ENCODE data around the gene CERCAM.
"Not testable (repeated sequence)": the region's sequence is repeated elsewhere in the genome, so short reads cannot be mapped to it uniquely, and the experiment has no call there.

Gene CERCAM

DNA sequence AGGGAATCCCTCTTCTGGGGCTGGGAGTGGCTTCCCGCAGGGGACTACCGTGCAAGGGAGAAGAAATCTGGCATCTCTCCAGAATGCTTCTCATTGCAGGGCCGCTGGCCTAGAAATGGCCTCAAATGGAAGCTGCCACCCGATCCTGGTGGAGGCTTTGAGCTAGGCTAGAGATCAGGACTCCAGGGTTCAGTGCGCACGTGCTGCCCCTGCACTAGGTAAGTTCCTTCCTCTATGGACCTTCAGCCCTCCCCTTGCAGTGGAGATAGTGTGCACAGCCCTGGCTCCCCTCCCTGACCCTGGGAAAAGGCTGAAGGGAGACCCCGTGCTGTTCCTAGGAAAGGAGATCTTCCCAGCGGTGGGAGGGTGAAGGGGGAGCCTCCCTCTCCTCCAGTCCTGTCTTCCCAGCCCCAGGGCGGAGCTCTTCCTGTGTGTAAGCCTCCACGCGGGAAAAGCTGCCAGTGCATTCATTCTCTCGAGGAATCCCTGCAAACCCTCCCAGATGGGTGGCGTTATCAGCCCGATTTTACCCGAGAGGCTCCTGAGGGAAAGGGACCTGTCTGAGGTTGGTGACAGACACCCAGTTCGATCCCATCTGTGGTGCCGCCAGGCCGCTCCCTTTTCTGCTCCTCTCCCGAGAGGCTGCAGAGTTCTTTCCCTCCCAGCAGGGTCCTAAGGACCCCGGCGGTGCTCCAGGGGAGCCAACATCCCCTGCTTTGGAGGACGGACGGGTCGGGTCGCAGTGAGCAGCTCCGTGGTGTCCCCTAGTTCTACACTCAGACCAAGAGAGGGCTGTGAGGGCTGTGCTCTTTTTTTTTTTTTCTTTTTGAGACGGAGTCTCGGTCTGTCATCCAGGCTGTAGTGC is 1.4 kb upstream of the CERCAM start:
- FAIRE-seq: no peak

DNA sequence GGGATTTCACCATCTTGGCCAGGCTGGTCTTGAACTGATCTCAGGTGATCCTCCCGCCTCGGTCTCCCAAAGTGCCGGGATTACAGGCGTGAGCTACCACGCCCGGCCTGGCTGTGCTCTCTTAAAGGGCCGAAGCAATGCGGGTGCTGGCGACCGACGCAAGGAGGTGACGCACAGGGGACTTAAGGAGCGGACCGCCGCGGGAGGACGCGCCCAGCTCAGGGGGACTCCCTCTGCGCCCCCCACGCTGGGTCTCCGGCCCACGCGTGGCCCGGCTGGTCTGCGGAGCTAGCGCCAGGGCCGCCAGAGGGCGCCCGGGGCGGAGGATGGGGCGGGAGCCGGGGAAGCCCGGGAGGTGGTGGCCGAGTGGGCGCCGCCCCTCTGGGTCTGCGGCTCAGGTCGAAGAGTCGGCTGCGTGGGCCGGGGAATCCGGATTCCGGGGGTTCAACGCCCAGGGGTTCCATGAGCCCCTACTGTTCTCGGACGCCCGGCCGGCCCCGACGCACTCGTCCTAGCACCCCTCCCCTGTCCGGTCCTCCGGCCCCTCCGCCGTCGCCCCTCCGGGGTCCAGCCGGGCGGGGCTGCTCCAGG is 502 bp upstream of the CERCAM start:
- no peak for FAIRE-seq

DNA sequence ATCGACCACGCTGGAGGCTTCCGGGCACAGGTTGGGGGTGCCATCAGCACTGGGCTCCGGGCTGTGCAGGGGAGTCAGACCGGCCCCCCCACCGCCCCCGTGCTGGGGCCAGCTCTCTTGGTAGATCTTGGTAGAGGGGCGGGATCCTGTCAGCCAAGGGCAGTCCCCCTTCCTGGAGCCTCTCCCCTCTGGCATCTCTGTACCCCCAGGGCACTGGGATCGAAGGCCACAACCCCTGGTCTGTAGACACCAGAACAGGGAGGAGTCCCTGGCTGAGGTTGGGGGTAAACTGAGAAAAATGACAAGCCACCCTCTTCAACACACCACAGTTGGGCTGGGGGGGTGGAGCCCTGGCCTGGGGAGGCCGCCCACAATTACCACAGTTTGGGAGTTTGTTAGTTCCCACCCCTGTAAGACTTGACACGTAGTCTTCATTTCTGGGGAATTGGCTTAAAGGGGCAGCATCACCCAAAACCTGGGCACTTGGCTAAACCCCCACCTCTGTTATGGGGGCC is 882 bp downstream of the CERCAM start:
- no peak for FAIRE-seq

DNA sequence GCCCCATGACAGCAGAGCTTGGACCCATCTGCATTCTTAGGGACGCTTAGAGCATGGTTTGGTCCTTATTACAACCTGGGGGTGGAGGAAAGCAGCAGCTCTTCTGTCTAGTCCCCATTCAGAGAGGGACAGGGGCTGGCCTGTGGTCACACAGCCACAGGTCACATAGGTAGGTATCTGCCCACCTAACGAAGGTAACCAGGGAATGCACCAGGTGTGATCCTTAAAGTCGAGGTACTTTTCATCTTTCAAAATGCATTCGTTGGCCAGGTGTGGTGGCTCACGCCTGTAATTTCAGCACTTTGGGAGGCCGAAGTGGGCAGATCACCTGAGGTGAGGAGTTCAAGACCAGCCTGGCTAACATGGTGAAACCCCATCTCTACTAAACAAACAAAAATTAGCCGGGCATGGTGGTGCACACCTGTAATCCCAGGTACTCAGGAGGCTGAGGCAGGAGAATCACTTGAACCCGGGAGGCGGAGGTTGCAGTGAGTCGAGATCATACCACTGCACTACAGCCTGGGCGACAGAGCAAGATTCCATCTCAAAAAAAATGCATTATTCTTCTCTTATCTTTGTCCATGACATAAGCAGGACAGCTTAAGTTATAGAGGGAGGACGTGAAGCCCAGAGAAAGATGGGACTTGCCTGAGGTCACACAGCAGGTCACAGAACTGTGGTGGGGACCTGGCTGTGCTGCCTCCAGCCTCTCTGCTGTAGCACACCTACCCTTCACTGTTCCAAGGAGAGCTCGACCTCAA is 1.5 kb downstream of the CERCAM start:
- not testable (repeated sequence) for FAIRE-seq

DNA sequence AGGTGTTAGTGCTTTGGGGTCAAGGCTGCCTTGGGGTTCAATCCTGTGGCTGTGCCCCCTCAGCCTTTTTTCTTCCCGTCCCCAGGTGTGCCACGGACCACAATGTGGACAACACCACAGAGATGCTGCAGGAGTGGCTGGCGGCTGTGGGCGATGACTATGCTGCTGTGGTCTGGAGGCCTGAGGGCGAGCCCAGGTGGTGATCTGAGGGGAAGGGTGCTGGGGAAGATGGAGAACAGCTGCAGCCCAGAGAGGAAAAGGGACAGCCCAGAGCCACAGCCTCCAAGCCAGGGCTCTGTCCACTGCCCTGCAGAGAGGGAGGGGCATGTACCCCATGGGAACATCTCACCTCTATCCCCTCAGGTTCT is 2.1 kb downstream of the CERCAM start:
- no peak for FAIRE-seq

DNA sequence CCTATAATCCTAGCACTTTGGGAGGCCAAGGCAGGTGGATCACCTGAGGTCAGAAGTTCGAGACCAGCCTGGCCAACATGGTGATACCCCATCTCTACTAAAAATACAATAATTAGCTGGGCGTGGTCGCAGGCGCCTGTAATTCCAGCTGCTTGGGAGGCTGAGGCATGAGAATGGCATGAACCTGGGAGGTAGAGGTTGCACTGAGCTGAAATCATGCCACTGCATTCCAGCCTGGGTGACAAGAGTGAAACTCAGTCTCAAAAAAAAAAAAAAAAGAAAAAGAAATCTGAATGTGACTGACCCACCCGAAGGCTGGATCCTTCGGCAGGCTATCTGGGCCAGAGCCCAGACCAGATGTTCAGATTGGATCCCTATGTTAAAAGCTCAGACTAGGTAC is 2.7 kb downstream of the CERCAM start:
- FAIRE-seq: not testable (repeated sequence)

DNA sequence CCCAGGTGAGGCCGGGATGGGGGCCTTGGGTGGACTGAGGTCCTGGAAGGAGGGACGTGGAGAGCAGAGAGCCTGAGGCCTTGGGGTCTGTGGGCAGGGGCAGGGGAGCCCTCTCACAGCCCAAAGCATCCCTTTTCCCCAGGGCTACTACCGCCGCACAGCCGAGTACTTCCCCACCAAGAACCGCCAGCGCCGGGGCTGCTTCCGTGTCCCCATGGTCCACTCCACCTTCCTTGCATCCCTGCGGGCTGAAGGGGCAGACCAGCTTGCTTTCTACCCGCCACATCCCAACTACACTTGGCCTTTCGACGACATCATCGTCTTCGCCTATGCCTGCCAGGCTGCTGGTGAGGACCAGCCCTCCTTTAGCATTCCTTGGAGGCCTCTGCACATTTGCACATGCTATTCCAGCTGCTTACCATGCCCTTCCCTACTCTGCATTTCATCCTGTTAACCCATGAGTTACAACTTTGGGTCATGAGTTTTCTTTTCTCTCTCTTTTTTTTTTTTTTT is 3.7 kb downstream of the CERCAM start:
- FAIRE-seq: no peak

DNA sequence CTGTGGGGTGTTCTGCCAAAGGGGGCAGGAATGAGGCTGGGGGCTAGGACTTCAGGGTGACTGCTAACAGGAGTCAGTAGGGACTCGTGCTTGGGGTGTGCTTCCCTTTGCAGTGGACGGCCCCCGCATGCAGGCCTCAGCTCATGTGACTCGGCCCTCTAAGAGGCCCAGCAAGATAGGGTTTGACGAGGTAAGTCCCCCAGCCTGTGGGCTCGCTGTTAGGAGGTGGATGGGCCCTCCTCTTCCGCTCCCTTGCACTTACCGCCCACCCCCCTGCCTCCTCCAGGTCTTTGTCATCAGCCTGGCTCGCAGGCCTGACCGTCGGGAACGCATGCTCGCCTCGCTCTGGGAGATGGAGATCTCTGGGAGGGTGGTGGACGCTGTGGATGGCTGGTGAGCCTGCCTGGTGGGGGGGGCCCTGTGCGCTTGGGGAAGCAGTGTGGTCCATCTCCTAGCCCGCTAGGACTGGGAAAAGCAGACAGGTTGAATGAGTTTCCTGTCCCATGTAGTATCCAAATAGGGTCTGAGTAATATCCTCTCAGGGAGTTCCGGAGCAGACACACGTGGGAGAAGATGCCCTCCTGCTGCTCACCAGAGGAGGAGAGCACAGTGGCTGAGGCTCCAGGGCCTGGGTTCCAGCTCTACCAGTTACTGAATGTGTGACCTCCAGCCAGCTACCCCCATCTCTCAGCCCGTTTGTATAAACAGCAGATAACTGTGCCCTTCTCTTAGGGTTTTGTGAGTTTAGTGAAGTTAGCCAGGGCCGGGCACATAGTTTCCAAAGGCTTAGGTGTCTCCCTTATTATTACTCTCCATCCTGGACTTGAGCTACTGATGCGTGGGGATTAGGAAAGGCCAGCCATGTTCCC is 8.2 kb downstream of the CERCAM start:
- no peak for FAIRE-seq

DNA sequence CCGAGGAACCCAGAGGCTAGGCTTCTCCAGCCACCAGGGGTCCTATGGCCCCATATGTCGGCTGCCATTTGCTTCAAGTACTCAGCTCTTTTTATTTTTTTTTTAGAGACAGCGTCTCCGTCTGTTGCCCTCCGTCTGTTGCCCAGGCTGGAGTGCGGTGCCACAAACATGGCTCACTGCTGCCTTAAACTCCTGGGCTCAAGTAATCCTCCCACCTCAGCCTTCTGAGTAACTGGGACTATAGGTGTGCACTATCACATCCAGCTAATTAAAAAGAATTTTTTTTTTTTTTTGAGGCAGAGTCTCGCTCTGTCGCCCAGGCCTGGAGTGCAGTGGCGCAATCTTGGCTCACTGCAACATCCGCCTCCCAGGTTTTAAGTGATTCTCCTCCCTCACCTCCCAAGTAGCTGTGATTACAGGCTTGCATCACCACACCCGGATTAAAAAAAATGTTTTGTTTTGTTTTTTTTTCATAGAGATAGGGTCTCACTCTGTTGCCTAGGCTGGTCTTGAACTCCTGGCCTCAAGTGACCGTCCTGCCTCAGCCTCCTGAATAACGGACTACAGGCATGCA is 8.9 kb downstream of the CERCAM start:
- no peak for FAIRE-seq

DNA sequence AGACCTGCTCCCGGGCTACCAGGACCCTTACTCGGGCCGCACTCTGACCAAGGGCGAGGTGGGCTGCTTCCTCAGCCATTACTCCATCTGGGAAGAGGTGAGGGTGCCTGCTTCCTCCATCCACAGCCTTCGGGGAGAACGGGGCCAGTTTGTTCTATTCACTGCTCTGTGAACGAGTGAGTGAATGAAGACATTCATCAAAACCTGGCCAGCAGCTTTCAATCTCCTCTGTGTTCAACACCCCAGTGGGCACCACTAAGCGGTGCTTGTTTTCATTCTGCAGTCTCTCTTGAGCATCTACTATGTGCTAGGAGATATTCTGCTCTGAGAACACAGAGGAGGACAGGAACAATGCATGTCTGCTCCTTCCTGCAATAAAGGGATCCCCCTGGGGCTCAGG is 10.6 kb downstream of the CERCAM start:
- FAIRE-seq: no peak

DNA sequence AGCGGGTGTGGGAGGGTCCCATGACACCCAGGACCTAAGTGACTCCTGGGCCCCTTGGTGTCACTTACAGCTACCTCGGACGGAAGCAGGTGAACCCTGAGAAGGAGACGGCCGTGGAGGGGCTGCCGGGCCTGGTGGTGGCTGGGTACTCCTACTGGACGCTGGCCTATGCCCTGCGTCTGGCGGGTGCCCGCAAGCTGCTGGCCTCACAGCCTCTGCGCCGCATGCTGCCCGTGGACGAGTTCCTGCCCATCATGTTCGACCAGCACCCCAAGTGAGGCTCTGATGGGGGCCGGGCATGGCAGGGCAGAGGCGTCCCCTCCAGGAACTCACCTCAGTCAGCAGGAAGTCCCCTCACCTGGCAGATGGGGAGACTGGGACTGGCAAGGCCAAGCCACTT is 13.7 kb downstream of the CERCAM start:
- no peak for FAIRE-seq

DNA sequence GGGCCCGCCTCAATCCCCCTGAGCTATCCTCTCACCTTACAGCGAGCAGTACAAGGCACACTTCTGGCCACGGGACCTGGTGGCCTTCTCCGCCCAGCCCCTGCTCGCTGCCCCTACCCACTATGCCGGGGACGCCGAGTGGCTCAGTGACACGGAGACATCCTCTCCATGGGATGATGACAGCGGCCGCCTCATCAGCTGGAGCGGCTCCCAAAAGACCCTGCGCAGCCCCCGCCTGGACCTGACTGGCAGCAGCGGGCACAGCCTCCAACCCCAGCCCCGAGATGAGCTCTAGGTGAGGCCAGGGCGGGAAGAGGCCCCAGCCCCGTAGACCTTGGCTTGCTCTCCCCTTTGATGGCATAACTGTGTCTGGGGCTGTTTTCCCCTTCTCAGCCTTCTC is 15.0 kb downstream of the CERCAM start:
- no peak for FAIRE-seq

DNA sequence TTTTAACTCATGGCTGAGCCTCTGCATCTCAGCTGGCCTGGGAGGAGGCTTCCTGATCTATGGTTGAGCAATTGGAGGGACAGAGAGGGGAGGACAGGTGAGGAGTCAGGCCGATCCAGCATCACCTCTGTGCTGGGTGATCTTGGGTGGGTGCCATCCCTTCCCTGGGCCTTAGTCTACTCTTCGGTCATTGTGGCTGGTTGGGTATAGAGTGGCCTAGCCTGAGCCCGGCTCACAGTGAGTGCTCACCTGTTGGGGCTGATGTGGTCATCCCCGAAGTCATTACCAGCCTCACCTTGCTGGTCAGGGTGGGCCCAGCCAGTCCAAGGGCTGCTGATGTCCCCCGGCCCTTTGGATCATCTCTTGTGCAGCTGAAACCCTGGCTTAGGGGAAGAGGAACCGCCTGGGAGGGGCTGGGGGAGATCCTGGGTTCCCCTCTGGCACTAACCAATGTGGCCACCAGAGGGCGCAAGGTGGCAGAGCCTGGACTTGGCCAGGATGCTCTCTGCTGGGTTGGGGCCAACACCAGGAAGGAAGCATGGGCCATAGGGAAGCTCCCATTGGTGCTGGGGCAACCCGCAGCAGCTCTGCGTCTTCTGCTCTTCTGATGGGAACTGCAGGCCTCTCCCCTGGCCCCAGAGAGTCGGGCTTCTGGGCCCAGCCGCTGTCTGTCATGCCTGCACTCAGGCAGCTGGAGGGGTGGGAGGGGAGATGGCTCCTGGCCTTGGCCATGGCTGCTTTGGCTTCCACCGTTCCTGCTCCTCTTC is 17.9 kb downstream of the CERCAM start:
- FAIRE-seq: no peak

DNA sequence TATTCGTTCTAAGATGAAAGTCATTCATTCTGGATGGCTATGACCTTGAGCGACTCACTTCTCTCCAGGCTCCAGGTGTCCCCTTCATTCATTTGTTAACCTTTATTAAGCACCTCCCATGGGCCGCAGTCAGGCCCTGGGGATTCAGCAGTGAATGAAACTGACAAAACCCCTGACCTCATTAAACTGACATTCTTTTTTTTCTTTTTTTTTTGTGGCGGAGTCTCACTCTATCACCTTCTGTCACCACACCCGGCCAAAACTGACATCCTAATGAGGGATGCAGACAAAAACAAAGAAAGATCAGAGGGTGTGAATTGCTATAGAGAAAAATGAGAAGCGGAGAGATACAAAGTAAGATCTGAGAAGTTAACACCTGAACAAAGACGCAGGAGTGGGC is 18.6 kb downstream of the CERCAM start:
- FAIRE-seq: no peak

DNA sequence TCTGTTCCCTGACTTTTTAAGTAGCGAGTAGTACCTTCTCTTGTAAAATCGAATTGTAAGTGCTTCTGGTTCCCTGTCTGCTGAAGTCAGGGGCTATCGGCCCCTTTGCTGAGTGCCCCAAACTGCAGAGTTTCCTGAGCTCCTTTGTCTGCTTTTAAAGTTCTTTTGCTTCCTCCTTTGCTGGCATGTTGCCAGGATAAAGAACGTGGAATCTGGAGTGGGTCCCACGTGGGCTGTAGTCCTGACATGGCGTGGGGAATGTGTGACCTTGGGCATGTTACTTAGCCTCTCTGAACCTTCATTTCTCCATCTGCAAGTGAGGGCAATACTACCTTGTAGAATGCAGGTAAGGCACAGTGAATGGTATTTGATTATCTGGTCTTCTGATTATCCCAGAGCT is 21.5 kb downstream of the CERCAM start:
- no peak for FAIRE-seq

DNA sequence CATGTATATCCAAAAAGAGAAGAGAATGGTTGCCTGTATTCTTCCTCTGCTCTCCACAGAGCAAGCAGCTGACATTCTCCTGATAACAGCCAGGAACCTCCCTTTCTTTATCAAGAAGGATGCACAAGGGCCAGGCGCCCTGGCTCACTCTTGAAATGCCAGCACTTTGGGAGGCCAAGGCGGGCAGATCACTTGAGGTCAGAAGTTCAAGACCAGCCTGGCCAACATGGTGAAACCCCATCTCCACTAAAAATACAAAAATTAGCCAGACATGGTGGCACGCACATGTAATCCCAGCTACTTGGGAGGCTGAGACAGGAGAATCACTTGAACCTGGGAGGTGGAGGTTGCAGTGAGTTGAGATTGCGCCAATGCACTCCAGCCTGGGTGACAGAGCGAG is 25.8 kb downstream of the CERCAM start:
- not testable (repeated sequence) for FAIRE-seq

DNA sequence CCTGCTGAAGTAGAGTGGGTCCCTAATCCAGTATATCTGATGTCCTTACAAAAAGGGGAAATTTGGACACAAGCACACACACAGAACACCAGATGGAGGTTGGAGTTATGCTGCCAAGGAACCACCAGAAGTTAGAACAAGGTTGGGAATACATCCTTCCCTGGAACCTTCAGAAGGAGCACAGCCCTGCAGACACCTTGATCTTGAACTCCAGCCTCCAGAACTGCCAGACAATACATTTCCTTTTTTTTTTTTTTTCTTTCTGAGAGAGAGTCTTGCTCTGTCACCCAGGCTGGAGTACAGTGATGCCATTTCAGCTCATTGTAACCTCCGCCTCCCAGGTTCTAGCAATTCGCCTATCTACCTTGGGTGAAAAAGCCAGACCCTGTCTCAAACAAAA is 28.1 kb downstream of the CERCAM start:
- no peak for FAIRE-seq

DNA sequence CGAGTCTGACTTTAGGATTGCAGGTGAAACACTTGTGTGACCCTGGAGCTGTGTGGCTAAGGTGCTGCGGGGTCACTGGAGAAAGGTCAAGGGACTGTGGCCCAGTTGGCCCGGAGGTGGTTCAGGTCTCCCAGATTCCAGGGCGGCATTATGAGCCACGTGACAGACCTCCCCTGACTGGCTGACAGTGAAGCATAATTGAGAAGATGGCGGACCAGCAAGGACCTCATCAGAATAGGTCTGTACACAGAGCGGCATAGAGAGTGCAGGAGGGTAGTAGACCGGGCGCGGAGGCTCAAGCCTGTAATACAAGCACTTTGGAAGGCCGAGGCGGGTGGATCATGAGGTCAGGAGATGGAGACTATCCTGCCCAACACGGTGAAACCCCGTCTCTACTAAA is 34.3 kb downstream of the CERCAM start:
- no peak for FAIRE-seq

DNA sequence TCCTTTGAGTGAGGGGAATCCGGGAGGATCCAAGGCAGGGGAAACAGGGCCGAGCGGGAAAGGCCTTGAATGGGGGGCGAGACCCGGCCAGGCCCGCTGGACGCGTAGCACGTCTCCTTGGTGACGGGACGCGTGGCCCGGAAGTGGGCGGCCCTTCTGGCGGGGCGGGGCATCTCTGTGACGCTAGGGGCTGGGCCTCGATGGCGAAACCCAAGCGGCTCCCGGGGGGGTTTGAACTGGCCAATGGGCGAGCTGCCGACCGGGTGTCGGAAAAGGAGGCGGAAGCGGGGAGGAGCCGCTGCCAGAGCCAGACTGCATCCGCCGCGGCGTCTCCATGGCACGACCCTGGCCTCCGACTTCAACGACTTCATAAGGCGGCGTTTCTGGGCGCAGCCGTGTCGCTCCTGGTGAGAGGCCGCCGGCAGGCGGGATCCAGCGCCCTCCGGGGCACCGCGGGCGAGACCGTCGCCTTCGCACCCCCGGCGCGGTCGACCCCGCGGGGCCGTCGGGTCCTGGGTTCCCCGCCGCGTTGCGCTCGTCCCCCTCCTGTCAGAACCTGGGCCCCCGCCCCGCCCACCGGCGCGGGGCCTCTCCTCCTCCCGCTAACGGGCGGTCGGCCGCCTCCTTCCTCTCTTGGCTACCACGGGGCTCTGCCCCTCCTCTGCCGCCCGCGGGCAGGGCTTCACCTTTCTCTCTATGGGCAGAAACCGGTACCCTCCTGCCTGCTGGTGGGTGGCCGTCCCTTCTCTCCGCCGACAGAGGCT is 35.4 kb downstream of the CERCAM start, which contains the start of gene ODF2:
ODF2 (plus strand) TSS at position 158 of the 764 bp plus-strand sequence; CDS start at position 244, 86 bp downstream.
- no peak for FAIRE-seq

DNA sequence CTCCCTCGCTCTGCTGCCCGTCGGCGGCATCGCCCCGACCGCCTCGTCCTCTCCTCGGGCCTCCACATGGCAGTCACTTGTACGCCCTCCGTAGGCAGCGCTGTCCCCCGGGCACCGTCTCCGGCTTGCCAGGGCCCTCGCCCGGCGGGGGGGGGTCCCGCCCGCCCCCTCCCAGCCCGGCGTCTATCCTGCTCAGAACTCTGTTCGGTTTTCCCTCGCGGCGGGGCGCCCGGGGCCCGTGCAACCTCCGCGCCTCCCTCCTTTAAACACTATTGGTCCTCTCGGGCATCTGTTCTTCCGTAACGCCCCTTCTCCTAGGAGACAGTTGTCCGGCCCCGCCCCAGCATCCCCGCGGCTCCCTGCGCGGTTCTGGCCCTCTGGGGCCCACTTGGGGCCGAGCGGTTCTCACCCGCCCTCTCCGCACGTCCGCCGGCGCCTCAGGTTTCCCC is 36.0 kb downstream of the CERCAM start:
- FAIRE-seq: no peak

Measured in islet of Langerhans (tissue), 1 donor.